DMS 273 (cell line): ENCODE data around the gene CDYL.

Experiments
- DNase-seq: peaks from one replicate; lab custom pipeline; 2025; ENCODE audit not compliant: unreplicated experiment; lab: John Stamatoyannopoulos, UW

The CDYL gene

DNA sequence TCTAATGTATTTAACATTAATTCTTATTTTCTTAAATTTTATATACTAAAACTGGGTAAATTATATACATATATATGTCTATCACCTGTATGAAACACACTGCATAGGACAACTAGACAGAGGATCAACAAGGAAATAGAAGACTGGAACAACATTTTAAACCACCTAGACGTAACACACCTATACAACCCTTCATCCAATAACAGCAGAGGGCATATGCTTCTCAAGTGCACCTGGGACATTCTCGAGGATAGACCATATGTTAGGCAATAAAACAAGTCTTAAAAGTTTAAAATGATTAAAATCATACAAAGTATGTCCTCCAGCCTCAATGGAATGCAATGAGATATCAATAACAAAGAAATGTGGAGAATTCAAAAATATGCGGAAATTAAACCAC is 182.4 kb downstream of the CDYL start:
- no peak for DNase-seq

GRCh38 chr6:4961322-4962168 is 185.3 kb downstream of the CDYL start:
- no peak for DNase-seq

GRCh38 chr6:4962905-4963304 is 186.7 kb downstream of the CDYL start:
- DNase-seq, result no peak

GRCh38 chr6:4964675-4965561 is 188.7 kb downstream of the CDYL start:
- no peak for DNase-seq

DNA sequence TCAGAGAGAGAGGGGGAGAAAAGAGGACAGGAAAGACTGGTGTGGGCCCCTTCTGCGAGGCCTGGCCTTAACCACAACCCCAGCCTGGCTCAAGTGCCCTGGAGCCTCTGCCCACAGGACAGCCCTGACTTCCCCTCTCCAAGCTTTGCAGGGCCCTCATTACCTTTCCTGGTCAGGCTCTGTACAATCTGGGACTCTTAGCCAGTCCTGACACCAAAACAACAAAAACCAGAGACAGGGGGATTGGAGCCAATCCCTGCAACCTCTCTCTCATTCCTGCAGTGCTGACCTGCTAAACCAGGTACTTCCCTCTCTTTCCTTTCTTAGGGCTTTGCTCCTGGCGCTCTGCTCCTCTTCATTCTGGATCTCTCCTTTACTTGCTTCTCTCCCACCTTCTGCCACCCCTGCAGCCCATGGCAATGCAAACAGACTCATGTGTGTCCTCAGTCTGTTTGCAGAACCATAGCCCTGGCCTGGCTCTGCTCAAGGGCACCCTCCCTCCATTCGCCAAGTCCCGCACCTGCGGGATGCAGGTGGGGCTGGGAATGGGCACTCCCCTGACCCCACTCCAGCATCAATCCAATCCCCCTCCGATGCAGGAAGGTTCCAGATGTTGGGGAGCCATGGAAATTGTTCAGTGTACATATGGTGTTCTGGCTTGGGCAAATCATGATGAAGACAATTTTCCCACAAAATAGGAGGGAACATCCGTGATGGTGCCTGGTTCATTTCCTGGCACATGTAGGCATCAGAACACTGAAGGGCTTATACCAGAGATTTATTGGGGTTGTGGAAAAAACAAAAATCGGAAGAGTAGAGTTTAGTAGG is 189.6 kb downstream of the CDYL start:
- no peak for DNase-seq

DNA sequence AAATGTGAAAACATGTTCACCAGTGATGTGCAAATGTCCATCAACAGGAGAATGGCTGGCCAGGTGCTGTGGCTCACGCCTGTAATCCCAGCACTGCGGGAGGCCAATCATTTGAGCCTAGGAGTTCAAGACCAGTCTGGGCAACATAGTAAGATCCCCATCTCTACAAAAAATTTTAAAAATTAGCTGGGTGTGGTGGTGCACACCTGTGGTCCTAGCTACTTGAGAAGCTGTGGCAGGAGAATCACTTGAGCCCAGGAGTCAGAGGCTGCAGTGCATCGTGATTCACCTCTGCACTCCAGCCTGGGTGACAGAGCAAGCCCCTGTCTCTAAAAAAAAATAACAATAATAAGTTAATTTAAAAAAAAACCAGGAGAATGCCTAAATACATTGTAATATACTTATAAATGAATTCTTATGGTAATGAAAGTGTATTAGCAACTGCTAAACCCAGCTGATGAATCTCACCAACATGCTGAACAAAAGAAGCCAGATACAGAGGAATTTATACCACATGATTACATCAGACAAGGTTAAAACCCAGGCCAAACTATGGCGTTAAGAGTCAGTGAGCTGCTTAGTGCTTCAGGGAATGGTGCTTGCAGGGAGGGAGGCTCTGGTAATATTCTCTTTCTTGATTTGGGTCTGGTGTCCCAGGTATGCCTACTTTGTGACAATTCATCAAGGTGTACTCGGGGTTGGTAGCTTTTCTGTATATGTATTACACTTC is 191.3 kb downstream of the CDYL start:
- no peak for DNase-seq

DNA sequence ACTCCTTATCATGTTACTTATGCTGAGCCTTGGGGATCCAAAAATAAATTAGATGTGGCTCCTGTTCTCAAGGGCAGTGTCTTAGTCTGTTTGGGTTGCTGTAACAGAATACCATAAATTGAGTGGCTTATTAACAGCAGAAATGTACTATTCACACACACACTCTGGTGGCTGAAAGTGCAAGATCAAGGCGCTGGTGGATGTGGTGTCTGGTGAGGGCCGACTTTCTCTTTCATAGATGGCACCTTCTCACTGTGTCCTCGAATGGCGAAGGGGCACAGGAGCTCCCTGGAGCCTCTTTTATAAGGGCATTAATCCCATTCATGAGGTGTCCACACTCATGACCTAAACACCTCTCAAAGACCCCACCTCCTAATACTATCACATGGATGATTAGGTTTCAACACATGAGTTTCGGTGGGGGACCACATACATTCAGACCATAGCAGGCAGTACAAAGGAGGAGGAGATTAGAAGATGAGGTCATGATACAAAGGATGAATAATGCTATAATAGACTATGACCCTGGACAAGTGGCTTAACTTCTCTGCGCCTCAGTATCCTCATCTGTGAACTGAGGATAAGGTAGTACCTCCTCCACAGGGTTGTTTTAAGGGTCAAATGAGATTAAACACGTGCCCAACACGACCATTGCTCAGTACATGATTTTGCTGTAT is 193.5 kb downstream of the CDYL start:
- no peak for DNase-seq

GRCh38 chr6:4970739-4971395 is 194.7 kb downstream of the CDYL start:
- DNase-seq, result no peak

GRCh38 chr6:4971851-4972250 is 195.6 kb downstream of the CDYL start:
- DNase-seq, result no peak

GRCh38 chr6:4972438-4972837 is 196.2 kb downstream of the CDYL start:
- no peak for DNase-seq

GRCh38 chr6:4973415-4973814 is 197.2 kb downstream of the CDYL start:
- no peak for DNase-seq

DNA sequence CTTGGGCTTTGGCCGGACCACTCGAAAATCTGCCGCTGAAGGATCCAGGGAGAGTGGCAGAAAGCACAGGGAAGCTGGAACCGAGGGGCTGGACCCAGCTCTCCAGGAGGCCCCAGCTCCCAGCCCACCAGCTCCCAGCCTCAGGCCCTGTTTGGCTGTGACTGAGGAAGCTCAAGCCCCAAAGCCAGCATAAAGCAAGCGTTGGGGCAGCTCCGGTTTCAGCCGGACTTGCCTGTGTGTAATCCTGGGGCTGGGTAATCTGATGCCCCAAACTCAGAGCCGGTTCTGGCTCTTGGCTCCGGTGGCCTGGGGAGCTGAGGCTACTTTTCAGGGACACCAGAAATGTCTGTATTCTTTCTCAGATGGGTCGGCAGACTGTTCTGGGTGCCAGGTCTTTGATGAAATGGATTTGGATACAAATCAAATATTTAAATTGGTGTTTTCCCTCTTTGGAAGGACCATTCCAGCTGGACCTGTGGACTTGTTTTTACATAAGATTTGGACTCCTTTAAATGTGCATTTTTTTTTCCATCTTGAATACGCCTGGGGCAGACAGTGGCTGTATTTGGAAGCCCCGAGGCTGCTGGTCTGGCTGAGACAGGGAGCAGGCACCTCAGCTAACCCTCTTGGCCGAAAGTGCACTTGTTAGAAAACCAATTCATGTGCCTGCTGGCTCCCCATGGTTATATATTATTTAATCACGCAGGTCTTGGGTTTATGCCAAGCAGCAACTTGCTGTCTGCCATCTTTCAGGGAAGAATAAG is 198.0 kb downstream of the CDYL start:
- peak; percentile 90 for DNase-seq

- no peak for DNase-seq
Observed at GRCh38 chr6:4974962-4975361, 198.8 kb downstream of the CDYL start.

- DNase-seq, result no peak
Observed at GRCh38 chr6:4975506-4975905, 199.3 kb downstream of the CDYL start.

- DNase-seq, result no peak
Observed at GRCh38 chr6:4977468-4977867, 201.3 kb downstream of the CDYL start.

GRCh38 chr6:4979426-4979825 is 203.2 kb downstream of the CDYL start:
- DNase-seq, result peak; percentile 15

DNA sequence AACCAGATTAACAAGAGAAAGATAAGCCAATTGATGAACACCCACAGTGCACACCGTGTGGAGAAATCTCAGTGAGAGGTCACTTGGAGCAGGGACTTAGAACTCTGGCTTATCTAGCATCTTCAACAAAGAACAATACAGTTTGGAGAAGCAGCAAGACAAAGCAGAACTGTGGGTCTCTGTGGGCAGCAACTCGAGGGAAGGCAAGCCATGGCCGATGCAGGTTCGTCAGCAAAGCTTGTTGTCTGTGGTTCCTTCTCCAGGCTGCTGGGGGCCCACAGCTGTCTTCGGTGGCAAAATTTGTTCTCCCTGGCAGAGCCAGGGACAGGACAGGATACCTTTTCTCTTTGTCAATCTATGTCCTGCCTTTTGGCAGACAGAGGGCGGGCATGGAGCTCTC is 205.6 kb downstream of the CDYL start:
- DNase-seq, result no peak

- no peak for DNase-seq
Observed at GRCh38 chr6:4983322-4983721, 207.1 kb downstream of the CDYL start.

DNA sequence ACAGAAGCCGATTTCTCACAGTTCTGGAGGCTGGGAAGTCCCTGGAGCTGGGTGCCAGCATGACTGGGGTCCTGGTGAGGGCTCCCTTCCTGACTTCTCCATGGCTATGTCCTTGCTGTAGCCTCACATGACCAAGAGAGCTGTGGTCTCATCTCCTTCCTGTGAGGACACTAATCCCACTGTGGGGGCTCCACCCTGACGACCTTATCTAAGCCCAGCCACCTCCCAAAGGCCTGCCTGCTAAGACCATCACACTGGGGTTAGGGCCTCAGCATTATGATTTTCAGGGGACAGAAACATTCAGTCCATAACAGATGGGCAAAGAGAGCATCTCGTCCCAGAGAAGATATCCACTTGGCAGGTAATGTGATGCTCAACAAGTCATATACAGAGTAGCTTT is 210.8 kb downstream of the CDYL start:
- no peak for DNase-seq
